ENCODE measurements around the gene DMD. TPM values are rescaled to one million over a fixed set of nuclear protein-coding genes. Genes with fewer than 3 reads are reported as not detected.

DMD gene
- total RNA-seq, 1 experiment from 2014 or later = 2.2 TPM

- in situ Hi-C loops (cut with HindIII; ENCODE audit: low pct_unique_long_range_greater_than_20kb, low sequenced_read_pairs) (no loop called here), intact Hi-C loops (cut with micrococcal nuclease; ENCODE audit: unreplicated experiment) (no loop called here)
- no peak for DNase-seq (ENCODE audit: low read depth, low spot score)
- no TSS peak for BruUV-seq (replicated peaks)
- POLR2A ChIA-PET = no interaction called here
- H3K27ac ChIP-seq (ENCODE audit: low read length) = no peak overlapping the region
- CTCF ChIA-PET = no interaction called here
- H3K4me3 ChIP-seq (ENCODE audit: low read depth in 2 of 2, low read length in 2 of 2) = no peak overlapping the region
- TF ChIP-seq SIN3A (IDR thresholded peaks at IDR 0.05; ENCODE audit: borderline replicate concordance, insufficient read depth, low read depth, low read length) (no peak), TCF7L2 (IDR thresholded peaks at IDR 0.05; ENCODE audit: low read depth, low read length) (no peak), POLR2AphosphoS5 (IDR thresholded peaks at IDR 0.05; ENCODE audit: low read depth, low read length) (no peak)
- TF ChIP-seq, protein P1, sequence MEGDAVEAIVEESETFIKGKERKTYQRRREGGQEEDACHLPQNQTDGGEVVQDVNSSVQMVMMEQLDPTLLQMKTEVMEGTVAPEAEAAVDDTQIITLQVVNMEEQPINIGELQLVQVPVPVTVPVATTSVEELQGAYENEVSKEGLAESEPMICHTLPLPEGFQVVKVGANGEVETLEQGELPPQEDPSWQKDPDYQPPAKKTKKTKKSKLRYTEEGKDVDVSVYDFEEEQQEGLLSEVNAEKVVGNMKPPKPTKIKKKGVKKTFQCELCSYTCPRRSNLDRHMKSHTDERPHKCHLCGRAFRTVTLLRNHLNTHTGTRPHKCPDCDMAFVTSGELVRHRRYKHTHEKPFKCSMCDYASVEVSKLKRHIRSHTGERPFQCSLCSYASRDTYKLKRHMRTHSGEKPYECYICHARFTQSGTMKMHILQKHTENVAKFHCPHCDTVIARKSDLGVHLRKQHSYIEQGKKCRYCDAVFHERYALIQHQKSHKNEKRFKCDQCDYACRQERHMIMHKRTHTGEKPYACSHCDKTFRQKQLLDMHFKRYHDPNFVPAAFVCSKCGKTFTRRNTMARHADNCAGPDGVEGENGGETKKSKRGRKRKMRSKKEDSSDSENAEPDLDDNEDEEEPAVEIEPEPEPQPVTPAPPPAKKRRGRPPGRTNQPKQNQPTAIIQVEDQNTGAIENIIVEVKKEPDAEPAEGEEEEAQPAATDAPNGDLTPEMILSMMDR (IDR thresholded peaks at IDR 0.05) = no peak
- TF ChIP-seq, protein P2, sequence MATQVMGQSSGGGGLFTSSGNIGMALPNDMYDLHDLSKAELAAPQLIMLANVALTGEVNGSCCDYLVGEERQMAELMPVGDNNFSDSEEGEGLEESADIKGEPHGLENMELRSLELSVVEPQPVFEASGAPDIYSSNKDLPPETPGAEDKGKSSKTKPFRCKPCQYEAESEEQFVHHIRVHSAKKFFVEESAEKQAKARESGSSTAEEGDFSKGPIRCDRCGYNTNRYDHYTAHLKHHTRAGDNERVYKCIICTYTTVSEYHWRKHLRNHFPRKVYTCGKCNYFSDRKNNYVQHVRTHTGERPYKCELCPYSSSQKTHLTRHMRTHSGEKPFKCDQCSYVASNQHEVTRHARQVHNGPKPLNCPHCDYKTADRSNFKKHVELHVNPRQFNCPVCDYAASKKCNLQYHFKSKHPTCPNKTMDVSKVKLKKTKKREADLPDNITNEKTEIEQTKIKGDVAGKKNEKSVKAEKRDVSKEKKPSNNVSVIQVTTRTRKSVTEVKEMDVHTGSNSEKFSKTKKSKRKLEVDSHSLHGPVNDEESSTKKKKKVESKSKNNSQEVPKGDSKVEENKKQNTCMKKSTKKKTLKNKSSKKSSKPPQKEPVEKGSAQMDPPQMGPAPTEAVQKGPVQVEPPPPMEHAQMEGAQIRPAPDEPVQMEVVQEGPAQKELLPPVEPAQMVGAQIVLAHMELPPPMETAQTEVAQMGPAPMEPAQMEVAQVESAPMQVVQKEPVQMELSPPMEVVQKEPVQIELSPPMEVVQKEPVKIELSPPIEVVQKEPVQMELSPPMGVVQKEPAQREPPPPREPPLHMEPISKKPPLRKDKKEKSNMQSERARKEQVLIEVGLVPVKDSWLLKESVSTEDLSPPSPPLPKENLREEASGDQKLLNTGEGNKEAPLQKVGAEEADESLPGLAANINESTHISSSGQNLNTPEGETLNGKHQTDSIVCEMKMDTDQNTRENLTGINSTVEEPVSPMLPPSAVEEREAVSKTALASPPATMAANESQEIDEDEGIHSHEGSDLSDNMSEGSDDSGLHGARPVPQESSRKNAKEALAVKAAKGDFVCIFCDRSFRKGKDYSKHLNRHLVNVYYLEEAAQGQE (IDR thresholded peaks at IDR 0.05; ENCODE audit: insufficient read depth in 1 of 2, low read depth in 2 of 2, low read length in 1 of 2) = no peak
- ATAC-seq = peak; percentile 74
- no peaks in the 10 kb centered on the region for H3K27me3 ChIP-seq (ENCODE audit: control insufficient read depth, insufficient read depth, low read length)
- H3K4me1 ChIP-seq (ENCODE audit: control insufficient read depth, insufficient read depth, low read length) = no peaks in the 10 kb centered on the region
- H3K36me3 ChIP-seq (ENCODE audit: control insufficient read depth, insufficient read depth, low read length) = no peaks in the 10 kb centered on the region
- H3K9me3 ChIP-seq (ENCODE audit: control insufficient read depth, insufficient read depth, low read depth, low read length) = no peaks in the 10 kb centered on the region
These were observed 2002.2 kb downstream of the DMD start for GRCh38 chrX:31209005-31209628.

DNA sequence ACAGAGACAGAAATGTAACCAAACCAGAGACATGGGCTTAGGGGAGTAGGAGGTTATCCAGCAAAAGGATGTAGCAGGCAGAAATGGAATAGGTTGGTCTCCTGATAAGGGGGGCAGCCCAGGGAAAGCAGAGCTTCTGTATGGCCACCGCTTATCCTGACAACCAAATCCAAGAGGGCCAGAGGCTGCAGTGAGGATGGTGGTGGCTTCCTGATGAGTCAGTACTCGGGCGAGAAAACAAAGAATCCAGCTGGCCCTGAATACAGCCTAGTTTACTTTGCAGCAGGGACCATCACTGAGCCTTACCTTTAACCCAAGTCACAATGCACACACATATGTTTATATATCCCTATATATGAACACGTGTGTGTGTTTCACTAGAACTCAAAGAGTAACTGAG, 2009.8 kb downstream of the DMD start:
- no peaks in the 10 kb centered on the region for H3K27me3 ChIP-seq (ENCODE audit: control insufficient read depth, insufficient read depth, low read length)
- ChIA-PET CTCF (no interaction called here), POLR2A (no interaction called here)
- intact Hi-C loops (cut with micrococcal nuclease; ENCODE audit: unreplicated experiment) = no loop called here
- no peaks in the 10 kb centered on the region for H3K9me3 ChIP-seq (ENCODE audit: control insufficient read depth, insufficient read depth, low read depth, low read length)
- no peaks in the 10 kb centered on the region for H3K36me3 ChIP-seq (ENCODE audit: control insufficient read depth, insufficient read depth, low read length)
- ATAC-seq (no peak), DNase-seq (ENCODE audit: low read depth, low spot score) (no peak)
- in situ Hi-C loops (cut with HindIII; ENCODE audit: low pct_unique_long_range_greater_than_20kb, low sequenced_read_pairs) = no loop called here
- no peak overlapping the region for H3K4me3 ChIP-seq (ENCODE audit: low read depth in 2 of 2, low read length in 2 of 2)
- H3K27ac ChIP-seq (ENCODE audit: low read length) = no peak overlapping the region
- BruUV-seq (replicated peaks) = no TSS peak
- no peaks in the 10 kb centered on the region for H3K4me1 ChIP-seq (ENCODE audit: control insufficient read depth, insufficient read depth, low read length)
- TF ChIP-seq, protein P2 (IDR thresholded peaks at IDR 0.05; ENCODE audit: insufficient read depth in 1 of 2, low read depth in 2 of 2, low read length in 1 of 2) = no peak
- no peak for TF ChIP-seq TCF7L2 (IDR thresholded peaks at IDR 0.05; ENCODE audit: low read depth, low read length)
- TF ChIP-seq, protein P1 (IDR thresholded peaks at IDR 0.05) = no peak
- TF ChIP-seq POLR2AphosphoS5 (IDR thresholded peaks at IDR 0.05; ENCODE audit: low read depth, low read length) = no peak

All from Panc1 (cell line).